H9 (cell line): ENCODE measurements around the gene CLECL1. TPM values are rescaled to one million over a fixed set of nuclear protein-coding genes. Genes with fewer than 3 reads are reported as not detected.

Experiments used
- DNase-seq: peaks from one replicate; pipeline ENCODE4 v3.0.0-alpha.2; 2017
- H2AFZ ChIP-seq: one replicate; pipeline ENCODE4 v1.6.1; 2013; ENCODE audit warnings: mild to moderate bottlenecking, low read length, control low read depth, moderate library complexity
- H2AK5ac ChIP-seq: 2 replicates; pipeline ENCODE4 v1.6.1; 2013; ENCODE audit warnings: low read length, control low read depth, mixed read lengths; ENCODE audit not compliant: insufficient read length
- H2BK120ac ChIP-seq: one replicate; pipeline ENCODE4 v1.6.1; 2013; ENCODE audit warnings: low read depth, mild to moderate bottlenecking, low read length, control low read depth, inconsistent platforms; ENCODE audit not compliant: poor library complexity, severe bottlenecking
- H2BK12ac ChIP-seq: 2 replicates; pipeline ENCODE4 v1.6.1; 2013; ENCODE audit warnings: low read length, control low read depth, mixed read lengths, low read depth; ENCODE audit not compliant: insufficient read length
- H2BK15ac ChIP-seq: 2 replicates; pipeline ENCODE4 v1.6.1; 2013; ENCODE audit warnings: low read depth, low read length, control low read depth
- H2BK20ac ChIP-seq: one replicate; pipeline ENCODE4 v1.6.1; 2013; ENCODE audit warnings: low read depth, mild to moderate bottlenecking, low read length, control low read depth, inconsistent platforms; ENCODE audit not compliant: poor library complexity, severe bottlenecking
- H2BK5ac ChIP-seq: 2 replicates; pipeline ENCODE4 v1.6.1; 2013; ENCODE audit warnings: low read length, control low read depth, mixed read lengths; ENCODE audit not compliant: insufficient read length
- H3K14ac ChIP-seq: 2 replicates; pipeline ENCODE4 v1.6.1; 2013; ENCODE audit warnings: low read length, control low read depth; ENCODE audit not compliant: insufficient read depth
- H3K18ac ChIP-seq: 2 replicates; pipeline ENCODE4 v1.6.1; 2013; ENCODE audit warnings: low read depth, mild to moderate bottlenecking, mixed read lengths, low read length, control low read depth; ENCODE audit not compliant: insufficient read length
- H3K23ac ChIP-seq: 2 replicates; pipeline ENCODE4 v1.6.1; 2013; ENCODE audit warnings: low read length, control low read depth, mixed read lengths, low read depth; ENCODE audit not compliant: insufficient read length
- H3K23me2 ChIP-seq: 2 replicates; pipeline ENCODE4 v1.6.1; 2013; ENCODE audit warnings: low read depth, mild to moderate bottlenecking, mixed read lengths, low read length, control low read depth; ENCODE audit not compliant: insufficient read length, poor library complexity, severe bottlenecking
- H3K27ac ChIP-seq: 2 replicates; pipeline ENCODE4 v1.5.1; 2013; ENCODE audit warnings: low read length, control low read depth, mixed read lengths, low read depth; ENCODE audit not compliant: insufficient read length
- H3K27me3 ChIP-seq: 2 replicates; pipeline ENCODE4 v1.6.1; 2013; ENCODE audit warnings: low read length, control low read depth, inconsistent platforms; ENCODE audit not compliant: insufficient read depth
- H3K4ac ChIP-seq: 2 replicates; pipeline ENCODE4 v1.6.1; 2013; ENCODE audit warnings: low read depth, mild to moderate bottlenecking, control low read depth, inconsistent platforms, low read length, moderate library complexity
- H3K4me1 ChIP-seq: 2 replicates; pipeline ENCODE4 v1.6.1; 2013; ENCODE audit warnings: low read length, control low read depth, inconsistent platforms; ENCODE audit not compliant: insufficient read depth
- H3K4me2 ChIP-seq: 2 replicates; pipeline ENCODE4 v1.6.1; 2013; ENCODE audit warnings: low read length, control low read depth, mixed read lengths; ENCODE audit not compliant: insufficient read length, insufficient read depth
- H3K56ac ChIP-seq: 2 replicates; pipeline ENCODE4 v1.6.1; 2013; ENCODE audit warnings: low read depth, mild to moderate bottlenecking, mixed read lengths, low read length, control low read depth; ENCODE audit not compliant: insufficient read length
- H3K79me1 ChIP-seq: 2 replicates; pipeline ENCODE4 v1.6.1; 2013; ENCODE audit warnings: low read depth, mild to moderate bottlenecking, moderate library complexity, low read length, control low read depth, inconsistent platforms; ENCODE audit not compliant: insufficient read depth, poor library complexity, severe bottlenecking
- H3K79me2 ChIP-seq: 2 replicates; pipeline ENCODE4 v1.6.1; 2013; ENCODE audit warnings: low read length, control low read depth, inconsistent platforms; ENCODE audit not compliant: insufficient read depth
- H3K9ac ChIP-seq: 2 replicates; pipeline ENCODE4 v1.6.1; 2013; ENCODE audit warnings: low read length, control low read depth, mixed read lengths; ENCODE audit not compliant: insufficient read length; ENCODE audit errors: extremely low read depth
- H3K9me3 ChIP-seq: one replicate; pipeline ENCODE4 v1.6.1; 2013; ENCODE audit warnings: low read depth, low read length, inconsistent platforms; ENCODE audit not compliant: control insufficient read depth
- H3T11ph ChIP-seq: one replicate; pipeline ENCODE4 v1.6.1; 2013; ENCODE audit warnings: mild to moderate bottlenecking, low read length, control low read depth, inconsistent platforms
- H4K20me1 ChIP-seq: one replicate; pipeline ENCODE4 v1.6.1; 2013; ENCODE audit not compliant: control insufficient read depth, insufficient read length, insufficient read depth
- H4K5ac ChIP-seq: 2 replicates; pipeline ENCODE4 v1.6.1; 2013; ENCODE audit warnings: low read depth, mild to moderate bottlenecking, mixed read lengths, low read length, control low read depth; ENCODE audit not compliant: insufficient read length
- H4K8ac ChIP-seq: replicated peaks from 2 replicates; pipeline ENCODE4 v1.6.1; 2013; ENCODE audit warnings: low read length, control low read depth, mixed read lengths, low read depth; ENCODE audit not compliant: insufficient read length
- H4K91ac ChIP-seq: 2 replicates; pipeline ENCODE4 v1.6.1; 2013; ENCODE audit warnings: low read depth, mild to moderate bottlenecking, moderate library complexity, mixed read lengths, low read length, control low read depth; ENCODE audit not compliant: insufficient read length
- H3K27ac Mint-ChIP-seq, 3 experiments: 2 replicates in 2 of 3; 3 replicates in 1 of 3; pipeline ENCODE4 v1.8.0; 2020 to 2021; ENCODE audit warnings: mixed read lengths in 3 of 3, mild to moderate bottlenecking in 1 of 3, moderate library complexity in 1 of 3
- H3K27me3 Mint-ChIP-seq: 2 replicates; pipeline ENCODE4 v1.8.0; 2021; ENCODE audit warnings: low read depth, mild to moderate bottlenecking, moderate library complexity, mixed read lengths
- H3K36me3 Mint-ChIP-seq, 3 experiments: 2 replicates in 2 of 3; 3 replicates in 1 of 3; pipeline ENCODE4 v1.8.0; 2020 to 2021; ENCODE audit warnings: low read depth in 3 of 3, mixed read lengths in 3 of 3; ENCODE audit not compliant: insufficient read depth in 1 of 3
- H3K4me1 Mint-ChIP-seq, 2 experiments: 2 replicates each; pipeline ENCODE4 v1.8.0; 2020; ENCODE audit warnings: mixed read lengths in 2 of 2
- H3K4me3 Mint-ChIP-seq, 2 experiments: 2 replicates in 1 of 2; 3 replicates in 1 of 2; pipeline ENCODE4 v1.8.0; 2020 to 2021; ENCODE audit warnings: mild to moderate bottlenecking in 2 of 2, mixed read lengths in 2 of 2, moderate library complexity in 1 of 2
- H3K9me3 Mint-ChIP-seq, 2 experiments: 2 replicates in 1 of 2; 3 replicates in 1 of 2; pipeline ENCODE4 v1.8.0; 2020; ENCODE audit warnings: mild to moderate bottlenecking in 2 of 2, mixed read lengths in 2 of 2, moderate library complexity in 1 of 2
- WGBS: extraction: QIAGEN DNeasy Blood & Tissue Kit; methylation state at CpG from one replicate; pipeline ENCODE4 v1.1.7; 2013; ENCODE audit warnings: missing lambda C conversion rate, low lambda C conversion rate, mixed read lengths; ENCODE audit not compliant: insufficient read length; ENCODE audit errors: extremely low coverage; 5-methylcytosine and 5-hydroxymethylcytosine counted together
- total RNA-seq: library from RNA; stranded (reverse); gene quantifications from 2 replicates; pipeline ENCODE4 v1.2.1, GENCODE V29; 2021
- TF ChIP-seq, protein P1 (sequence below): fragments of 200-600 bp; sonication (generic); conservative IDR thresholded peaks from 3 replicates; pipeline ENCODE4 v1.8.0; 2021; ENCODE audit warnings: antibody characterized with exemption, mild to moderate bottlenecking

Gene CLECL1
- total RNA-seq, 1 experiment from 2014 or later = not detected

DNA sequence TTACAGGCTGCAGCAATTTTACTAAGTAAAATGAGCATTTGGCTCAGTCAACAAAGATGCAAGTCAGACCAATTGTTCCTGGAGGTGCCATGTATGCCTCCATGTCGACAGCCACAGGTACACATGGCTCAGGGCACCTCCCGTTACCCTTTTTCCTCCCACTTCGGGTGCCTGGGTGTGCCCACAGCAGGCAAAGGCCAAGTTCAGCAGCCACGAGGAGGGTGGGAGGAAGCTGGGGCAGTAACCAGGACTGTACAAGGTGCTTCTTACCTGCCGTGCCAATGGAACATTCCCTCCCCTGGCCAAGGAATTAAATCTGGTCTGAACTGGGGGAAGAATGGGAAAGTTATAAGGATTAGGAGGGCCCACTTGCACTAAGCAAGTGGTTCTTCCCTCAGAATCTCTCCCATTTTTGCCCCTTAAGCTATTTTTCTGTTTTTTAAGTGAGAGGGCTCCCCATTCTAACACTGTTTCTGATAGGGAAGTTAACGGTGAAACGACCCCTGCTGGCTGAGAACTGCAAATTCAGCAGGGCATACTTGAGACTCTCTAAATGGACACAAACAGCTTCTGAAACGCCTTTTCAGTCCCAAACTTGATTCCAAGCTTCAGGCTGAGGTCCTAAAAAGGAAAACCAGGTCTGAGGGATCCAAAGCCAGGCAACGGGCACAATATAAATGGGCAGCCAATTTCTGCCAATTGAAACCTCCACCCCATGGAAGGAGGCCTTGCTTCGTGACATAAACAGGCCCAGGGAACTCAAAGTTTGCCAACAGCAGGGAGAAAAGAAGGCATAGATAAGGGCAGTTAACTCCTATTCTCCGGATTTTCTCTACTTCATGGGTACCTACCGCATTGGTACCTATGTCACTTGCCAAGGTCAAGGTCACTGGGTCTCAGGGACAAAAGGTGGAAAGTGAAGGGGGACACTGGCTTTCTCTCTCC, 24.8 kb downstream of the CLECL1 start:
- H3K79me2 ChIP-seq = no peaks in the 10 kb centered on the region
- H3K9me3 Mint-ChIP-seq = peaks cover 13 to 14% of the 10 kb centered on the region in 2 experiments; a peak in 4 of 5 replicates

More for the DNA sequence above, 24.8 kb downstream of the CLECL1 start:
- Mint-ChIP-seq H3K36me3 (peaks cover 0 to 10% (median 5%) of the 10 kb centered on the region in 3 experiments; a peak in 4 of 7 replicates), H3K4me1 (peaks cover 4 to 9% of the 10 kb centered on the region in 2 experiments; a peak in 3 of 4 replicates), H3K4me3 (no peak overlapping the region), H3K27ac (peak overlapping the region in 1 of 3 experiments; percentile 34; a peak in 1 of 7 replicates), H3K27me3 (no peaks in the 10 kb centered on the region)
- H3K56ac ChIP-seq = no peak overlapping the region
- H3K18ac ChIP-seq = no peak overlapping the region
- no peak overlapping the region for H2AK5ac ChIP-seq
- H2BK20ac ChIP-seq = no peak overlapping the region
- H3K4ac ChIP-seq = no peak overlapping the region
- DNase-seq = peak; percentile 73
- no peaks in the 10 kb centered on the region for H3K79me1 ChIP-seq
- no peaks in the 10 kb centered on the region for H3K27me3 ChIP-seq
- H4K5ac ChIP-seq = no peak overlapping the region
- H3K9ac ChIP-seq = no peak overlapping the region
- H3T11ph ChIP-seq = no peak overlapping the region
- no peaks in the 10 kb centered on the region for H3K23me2 ChIP-seq
- TF ChIP-seq, protein P1, sequence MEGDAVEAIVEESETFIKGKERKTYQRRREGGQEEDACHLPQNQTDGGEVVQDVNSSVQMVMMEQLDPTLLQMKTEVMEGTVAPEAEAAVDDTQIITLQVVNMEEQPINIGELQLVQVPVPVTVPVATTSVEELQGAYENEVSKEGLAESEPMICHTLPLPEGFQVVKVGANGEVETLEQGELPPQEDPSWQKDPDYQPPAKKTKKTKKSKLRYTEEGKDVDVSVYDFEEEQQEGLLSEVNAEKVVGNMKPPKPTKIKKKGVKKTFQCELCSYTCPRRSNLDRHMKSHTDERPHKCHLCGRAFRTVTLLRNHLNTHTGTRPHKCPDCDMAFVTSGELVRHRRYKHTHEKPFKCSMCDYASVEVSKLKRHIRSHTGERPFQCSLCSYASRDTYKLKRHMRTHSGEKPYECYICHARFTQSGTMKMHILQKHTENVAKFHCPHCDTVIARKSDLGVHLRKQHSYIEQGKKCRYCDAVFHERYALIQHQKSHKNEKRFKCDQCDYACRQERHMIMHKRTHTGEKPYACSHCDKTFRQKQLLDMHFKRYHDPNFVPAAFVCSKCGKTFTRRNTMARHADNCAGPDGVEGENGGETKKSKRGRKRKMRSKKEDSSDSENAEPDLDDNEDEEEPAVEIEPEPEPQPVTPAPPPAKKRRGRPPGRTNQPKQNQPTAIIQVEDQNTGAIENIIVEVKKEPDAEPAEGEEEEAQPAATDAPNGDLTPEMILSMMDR = peak; percentile 92
- H3K4me1 ChIP-seq = no peaks in the 10 kb centered on the region
- no peak overlapping the region for H2BK12ac ChIP-seq
- no peaks in the 10 kb centered on the region for H4K20me1 ChIP-seq
- H4K91ac ChIP-seq = no peak overlapping the region
- H3K4me2 ChIP-seq = no peak overlapping the region
- H3K23ac ChIP-seq = no peak overlapping the region
- H2AFZ ChIP-seq = peak overlapping the region; percentile 90
- no peak overlapping the region for H2BK15ac ChIP-seq
- H3K14ac ChIP-seq = no peak overlapping the region
- no peak overlapping the region for H3K27ac ChIP-seq
- H4K8ac ChIP-seq = no peak overlapping the region
- H2BK5ac ChIP-seq = no peak overlapping the region
- H2BK120ac ChIP-seq = no peak overlapping the region
- WGBS = no CpG with 5 or more reads among the region's 12 CpGs
- H3K9me3 ChIP-seq = no peaks in the 10 kb centered on the region
